IPS-18c (cell line): ENCODE data around the gene RPL10.

Source experiments
- H3K4me3 ChIP-seq: 2 replicates; pipeline ENCODE4 v1.7.0; 2013; ENCODE audit warnings: low read depth, mild to moderate bottlenecking, low read length, moderate library complexity; ENCODE audit not compliant: insufficient read depth
- H3K9me3 ChIP-seq: one replicate; pipeline ENCODE4 v1.6.1; 2013; ENCODE audit warnings: mild to moderate bottlenecking, low read length, moderate library complexity; ENCODE audit not compliant: control insufficient read depth, insufficient read depth

Gene RPL10

GRCh38 chrX:154397888-154398667 is at the start of gene RPL10:
Gene RPL10, plus strand, starts transcription at chrX:154398377. Its CDS starts 143 bp downstream, at chrX:154398520.
- Histone ChIP-seq H3K4me3 (peak within 1 kb of the TSS; percentile 60), H3K9me3 (peaks cover 8% of the 10 kb centered on the region)

- Histone ChIP-seq H3K4me3 (no peak overlapping the region), H3K9me3 (peaks cover 23% of the 10 kb centered on the region)
These were observed 49.4 kb upstream of the RPL10 start for GRCh38 chrX:154348646-154349358.

GRCh38 chrX:154349359-154349935 is 48.7 kb upstream of the RPL10 start:
- Histone ChIP-seq H3K9me3 (peaks cover 25% of the 10 kb centered on the region), H3K4me3 (no peak overlapping the region; the same call in 1 of the 2 replicates)

GRCh38 chrX:154349979-154350378 is 48.2 kb upstream of the RPL10 start:
- Histone ChIP-seq H3K9me3 (peaks cover 27% of the 10 kb centered on the region), H3K4me3 (no peak overlapping the region; the same call in 1 of the 2 replicates)

- no peak overlapping the region for H3K4me3 ChIP-seq
- peaks cover 27% of the 10 kb centered on the region for H3K9me3 ChIP-seq
These were observed 47.6 kb upstream of the RPL10 start for GRCh38 chrX:154350429-154351182.

GRCh38 chrX:154351183-154352011 is 46.8 kb upstream of the RPL10 start:
- Histone ChIP-seq H3K4me3 (no peak overlapping the region; the same call in 1 of the 2 replicates), H3K9me3 (peaks cover 27% of the 10 kb centered on the region)

- no peak overlapping the region for H3K4me3 ChIP-seq
- H3K9me3 ChIP-seq, result peaks cover 27% of the 10 kb centered on the region
These were observed 46.2 kb upstream of the RPL10 start for GRCh38 chrX:154352012-154352401.

- H3K9me3 ChIP-seq, result peaks cover 27% of the 10 kb centered on the region
These were observed 45.7 kb upstream of the RPL10 start for GRCh38 chrX:154352466-154352865.

GRCh38 chrX:154353172-154353843 is 44.9 kb upstream of the RPL10 start:
- Histone ChIP-seq H3K9me3 (peaks cover 29% of the 10 kb centered on the region), H3K4me3 (no peak overlapping the region)

More at GRCh38 chrX:154352466-154352865, 45.7 kb upstream of the RPL10 start:
- H3K4me3 ChIP-seq, result no peak overlapping the region

- peaks cover 28% of the 10 kb centered on the region for H3K9me3 ChIP-seq
- H3K4me3 ChIP-seq, result no peak overlapping the region
These were observed 44.2 kb upstream of the RPL10 start for GRCh38 chrX:154354013-154354412.

- Histone ChIP-seq H3K4me3 (no peak overlapping the region), H3K9me3 (peaks cover 28% of the 10 kb centered on the region)
These were observed 43.7 kb upstream of the RPL10 start for GRCh38 chrX:154354516-154354915.

- Histone ChIP-seq H3K4me3 (no peak overlapping the region), H3K9me3 (peaks cover 22% of the 10 kb centered on the region)
These were observed 42.9 kb upstream of the RPL10 start for GRCh38 chrX:154355094-154355775.

- peaks cover 22% of the 10 kb centered on the region for H3K9me3 ChIP-seq
- H3K4me3 ChIP-seq, result no peak overlapping the region
These were observed 42.4 kb upstream of the RPL10 start for GRCh38 chrX:154355776-154356140.

- H3K9me3 ChIP-seq, result peaks cover 21% of the 10 kb centered on the region
These were observed 41.6 kb upstream of the RPL10 start for GRCh38 chrX:154356596-154356995.

GRCh38 chrX:154357205-154357604 is 41.0 kb upstream of the RPL10 start:
- Histone ChIP-seq H3K4me3 (no peak overlapping the region), H3K9me3 (peaks cover 21% of the 10 kb centered on the region)

More at GRCh38 chrX:154356596-154356995, 41.6 kb upstream of the RPL10 start:
- H3K4me3 ChIP-seq, result no peak overlapping the region
